Coronary artery (tissue), 2 donors: ENCODE results near the gene HOXC11.

ENCODE experiments used
- DNase-seq: peaks from one replicate; pipeline ENCODE4 v3.0.0-alpha.2; 2017; ENCODE audit warnings: low spot score
- H3K27ac ChIP-seq, 2 donors: fragments of 200-600 bp; sonication (generic); one replicate each; pipeline ENCODE4 v1.5.1; 2016 to 2019
- H3K4me3 ChIP-seq: fragments of 200-600 bp; sonication (generic); 2 replicates; pipeline ENCODE4 v1.5.1; 2016; ENCODE audit warnings: mild to moderate bottlenecking, moderate library complexity
- CTCF ChIP-seq: fragments of 200-600 bp; sonication (generic); IDR thresholded peaks from one replicate; pipeline ENCODE4 v1.5.1; 2019; ENCODE audit warnings: antibody characterized with exemption

Gene HOXC11

DNA sequence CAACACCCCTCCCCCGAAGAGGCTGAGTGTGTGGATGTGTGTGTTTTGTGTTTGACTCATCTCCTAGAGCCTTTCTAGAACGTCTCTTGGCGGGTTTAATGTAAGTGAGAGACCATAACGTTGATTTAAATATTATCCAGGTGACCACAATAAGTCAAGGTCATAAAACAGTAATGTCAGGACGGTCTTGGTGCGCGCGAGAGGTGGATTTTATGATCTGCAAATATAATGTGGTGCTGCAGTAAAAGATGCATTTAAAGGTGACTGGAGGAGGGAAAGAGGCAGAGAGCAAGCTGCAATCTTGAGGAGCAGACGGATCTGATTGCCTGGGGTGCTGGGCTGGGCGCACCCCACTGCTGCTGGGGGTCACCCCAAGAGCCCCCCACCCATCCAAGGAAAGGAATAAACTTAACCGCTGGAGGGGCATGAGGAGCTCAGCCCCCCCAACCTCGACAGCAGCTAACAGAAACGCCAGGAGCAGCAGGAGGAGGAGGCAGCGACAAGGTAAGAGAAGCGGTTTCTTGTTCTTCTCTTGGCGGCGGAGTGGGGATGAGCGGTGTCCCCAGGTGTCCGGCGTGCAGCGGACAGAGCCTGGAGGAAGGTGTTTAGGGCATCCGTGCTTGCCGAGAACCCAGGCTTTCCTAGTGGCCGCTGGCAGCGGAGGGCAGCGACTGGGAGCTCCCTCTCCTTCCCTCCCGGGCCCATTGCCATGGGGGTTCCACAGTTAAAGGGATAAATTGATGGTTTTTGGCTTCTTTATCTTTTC is 17.6 kb downstream of the HOXC11 start:
- DNase-seq, result no peak
- no peak for TF ChIP-seq CTCF
- Histone ChIP-seq H3K27ac (no peak overlapping the region), H3K4me3 (no peak overlapping the region)

GRCh38 chr12:53991077-53991460 is 18.1 kb downstream of the HOXC11 start:
- DNase-seq, result no peak

GRCh38 chr12:53992377-53992889 is 19.5 kb downstream of the HOXC11 start:
- no peak for DNase-seq
- Histone ChIP-seq H3K27ac (no peak overlapping the region), H3K4me3 (no peak overlapping the region)
- TF ChIP-seq CTCF, result no peak

More at GRCh38 chr12:53991077-53991460, 18.1 kb downstream of the HOXC11 start:
- Histone ChIP-seq H3K27ac (no peak overlapping the region), H3K4me3 (no peak overlapping the region)
- TF ChIP-seq CTCF, result no peak

GRCh38 chr12:53993162-53994008 is 20.5 kb downstream of the HOXC11 start:
- no peak for DNase-seq
- TF ChIP-seq CTCF, result no peak
- Histone ChIP-seq H3K4me3 (no peak overlapping the region), H3K27ac (no peak overlapping the region)

- Histone ChIP-seq H3K27ac (no peak overlapping the region), H3K4me3 (peak overlapping the region; percentile 70)
- TF ChIP-seq CTCF, result no peak
- no peak for DNase-seq
Observed at GRCh38 chr12:53994009-53994263, 21.0 kb downstream of the HOXC11 start.

DNA sequence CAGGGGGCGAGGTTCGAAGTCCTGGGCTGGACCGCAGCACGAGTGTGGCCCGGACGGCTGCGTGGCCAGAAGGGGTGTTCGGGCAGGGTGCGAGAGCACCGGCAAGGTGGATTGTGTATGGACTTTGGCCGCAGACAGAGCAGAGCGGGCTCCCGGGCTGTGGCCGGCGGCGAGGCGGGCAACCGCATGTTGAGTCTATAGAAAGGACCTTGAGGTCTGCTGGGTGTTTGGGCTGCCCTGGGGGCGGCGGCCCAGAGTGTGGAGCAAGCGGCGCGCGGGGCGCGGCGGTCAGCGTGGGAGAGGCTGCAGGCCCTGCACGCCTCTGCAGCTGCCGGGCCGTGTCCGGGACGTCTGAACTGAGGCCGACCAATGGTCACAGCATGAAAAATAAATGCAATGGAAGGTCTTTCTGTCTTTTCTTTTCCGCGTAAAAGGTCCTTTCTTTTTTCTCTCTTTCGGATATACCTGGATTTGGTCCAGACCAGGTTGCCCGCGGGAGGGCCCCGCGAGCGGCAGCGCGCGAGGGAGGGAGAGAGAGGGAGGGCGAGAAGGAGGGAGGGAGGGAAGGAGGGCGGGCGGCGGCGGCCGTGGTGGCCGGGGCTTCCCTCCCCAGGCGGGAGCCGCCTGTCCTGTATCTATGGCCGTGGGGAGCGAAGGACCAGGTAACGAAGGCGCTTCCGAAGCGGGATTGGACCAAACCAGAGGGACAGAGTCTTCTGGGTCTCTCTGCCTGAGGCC is 21.5 kb downstream of the HOXC11 start:
- TF ChIP-seq CTCF, result no peak
- Histone ChIP-seq H3K4me3 (peak overlapping the region; percentile 70), H3K27ac (no peak overlapping the region)
- no peak for DNase-seq
